Peyer's patch (tissue), 4 donors: ENCODE measurements around the gene B3GALT6. TPM values are rescaled to one million over a fixed set of nuclear protein-coding genes. Genes with fewer than 3 reads are reported as not detected.

Source experiments
- DNase-seq, 3 donors: peaks; one replicate each; pipeline ENCODE4 v3.0.0-alpha.2; 2017 to 2019
- H3K27ac ChIP-seq, 4 donors: fragments of 200-600 bp; sonication (generic); one replicate each; pipeline ENCODE4 v1.5.1; 2016 to 2019
- H3K27me3 ChIP-seq, 2 donors: fragments of 200-600 bp; sonication (generic); one replicate each; pipeline ENCODE4 v1.5.1; 2019
- H3K36me3 ChIP-seq, 3 donors: fragments of 200-600 bp; sonication (generic); one replicate each; pipeline ENCODE4 v1.5.1; 2016 to 2019
- H3K4me1 ChIP-seq, 4 donors: fragments of 200-600 bp; sonication (generic); one replicate each; pipeline ENCODE4 v1.5.1; 2016 to 2019
- H3K4me3 ChIP-seq, 4 donors: fragments of 200-600 bp; sonication (generic); 1 replicate in 3 of 4; 2 replicates in 1 of 4; pipeline ENCODE4 v1.5.1; 2016 to 2019; ENCODE audit warnings: mild to moderate bottlenecking in 1 of 4
- H3K9me3 ChIP-seq, 4 donors: fragments of 200-600 bp; sonication (generic); one replicate each; pipeline ENCODE4 v1.5.1; 2016 to 2019; ENCODE audit warnings: mild to moderate bottlenecking in 1 of 4
- CTCF ChIP-seq, 6 experiments: fragments of 450-650 bp in 4 of 6; fragments of 200-600 bp in 2 of 6; sonication (generic) in 1 of 6; IDR thresholded peaks; one replicate each; pipeline ENCODE4 v1.5.1; 2017 to 2019; ENCODE audit warnings: antibody characterized with exemption in 6 of 6, mild to moderate bottlenecking in 3 of 6, moderate library complexity in 1 of 6
- POLR2A ChIP-seq, 2 donors: fragments of 450-650 bp; IDR thresholded peaks; one replicate each; pipeline ENCODE4 v1.5.1; 2017; ENCODE audit warnings: antibody characterized with exemption in 2 of 2, mild to moderate bottlenecking in 2 of 2, moderate library complexity in 2 of 2
- total RNA-seq, 4 donors: library from RNA; depleted of rRNA; stranded (reverse); fragments of >200 nt; gene quantifications; one replicate each; pipeline ENCODE4 v1.1.0, GENCODE V29; 2016

Gene B3GALT6
- total RNA-seq, 4 donors from 2014 or later, result 9.1 to 13.4 (median 10.6) TPM

- H3K9me3 ChIP-seq, result no peaks in the 10 kb centered on the region
- TF ChIP-seq CTCF (IDR thresholded peaks at IDR 0.05), result no peak
- no peak for TF ChIP-seq POLR2A (IDR thresholded peaks at IDR 0.05)
- no peaks in the 10 kb centered on the region for H3K27me3 ChIP-seq
- peak overlapping the region in 3 of 4 donors; percentile 78 to 96 (median 86) for H3K27ac ChIP-seq
- peak overlapping the region in 2 of 4 donors; percentile 10 to 13 for H3K4me3 ChIP-seq
- peaks cover 0 to 41% (median 2%) of the 10 kb centered on the region in 4 donors for H3K4me1 ChIP-seq
- DNase-seq, result no peak
- no peaks in the 10 kb centered on the region for H3K36me3 ChIP-seq
Observed at GRCh38 chr1:1280782-1281481, 48.9 kb downstream of the B3GALT6 start.

- TF ChIP-seq POLR2A (IDR thresholded peaks at IDR 0.05), result peak in 1 of 2 donors; percentile 43
- peak in 2 of 6 experiments; percentile 3 to 15 for TF ChIP-seq CTCF (IDR thresholded peaks at IDR 0.05)
- no peaks in the 10 kb centered on the region for H3K27me3 ChIP-seq
- peak overlapping the region in 3 of 4 donors; percentile 78 to 96 (median 86) for H3K27ac ChIP-seq
- peaks cover 0 to 48% (median 2%) of the 10 kb centered on the region in 4 donors for H3K4me1 ChIP-seq
- H3K36me3 ChIP-seq, result no peaks in the 10 kb centered on the region
- peak overlapping the region in 2 of 4 donors; percentile 12 to 14 for H3K4me3 ChIP-seq
- peak in 2 of 3 donors; percentile 94 to 96 for DNase-seq
- H3K9me3 ChIP-seq, result no peaks in the 10 kb centered on the region
Observed at GRCh38 chr1:1281533-1282321, 49.7 kb downstream of the B3GALT6 start.

- H3K4me3 ChIP-seq, result no peak overlapping the region
Observed at GRCh38 chr1:1282998-1283397, 51.0 kb downstream of the B3GALT6 start.

GRCh38 chr1:1283821-1284220 lies 51.8 kb downstream of the B3GALT6 start:
- H3K4me3 ChIP-seq, result no peak overlapping the region
- no peaks in the 10 kb centered on the region for H3K9me3 ChIP-seq
- peaks cover 0 to 39% (median 2%) of the 10 kb centered on the region in 4 donors for H3K4me1 ChIP-seq
- DNase-seq, result no peak
- H3K36me3 ChIP-seq, result no peaks in the 10 kb centered on the region
- no peak overlapping the region for H3K27ac ChIP-seq
- no peak for TF ChIP-seq CTCF (IDR thresholded peaks at IDR 0.05)
- TF ChIP-seq POLR2A (IDR thresholded peaks at IDR 0.05), result no peak
- no peaks in the 10 kb centered on the region for H3K27me3 ChIP-seq

More at GRCh38 chr1:1282998-1283397, 51.0 kb downstream of the B3GALT6 start:
- Histone ChIP-seq H3K27ac (no peak overlapping the region), H3K4me1 (peaks cover 0 to 48% (median 2%) of the 10 kb centered on the region in 4 donors), H3K36me3 (no peaks in the 10 kb centered on the region), H3K27me3 (no peaks in the 10 kb centered on the region), H3K9me3 (no peaks in the 10 kb centered on the region)
- DNase-seq, result no peak
- TF ChIP-seq CTCF (IDR thresholded peaks at IDR 0.05) (no peak), POLR2A (IDR thresholded peaks at IDR 0.05) (no peak)

Other genes with a start within 250 kb of the B3GALT6 start
- gene HES4, start 232.1 kb upstream of the B3GALT6 start, total RNA-seq, result 10 to 100 TPM in 2 of 4 donors, 1 to 10 TPM in 2; 3.9 to 12.4 (median 7.7) TPM
- 10 to 100 TPM; 17.0 to 91.6 (median 40.1) TPM for gene ISG15, start 218.7 kb upstream of the B3GALT6 start, total RNA-seq
- 100 to 1,000 TPM in 1 of 4 donors, 10 to 100 TPM in 3; 33.0 to 103 (median 41.4) TPM for gene AGRN, start 212.1 kb upstream of the B3GALT6 start, total RNA-seq
- gene RNF223, start 157.9 kb upstream of the B3GALT6 start, total RNA-seq, result 1 to 10 TPM in 1 of 4 donors, not detected in 3; 1.3 TPM
- gene C1orf159, start 116.1 kb upstream of the B3GALT6 start, total RNA-seq, result 10 to 100 TPM; 14.0 to 32.0 (median 22.7) TPM
- 1 to 10 TPM in 3 of 4 donors, not detected in 1; 1.6 to 3.6 (median 1.8) TPM for gene TTLL10, start 58.4 kb upstream of the B3GALT6 start, total RNA-seq
- 10 to 100 TPM in 1 of 4 donors, 1 to 10 TPM in 1, under 1 TPM in 1, not detected in 1; 0.70 to 38.0 (median 3.2) TPM for gene TNFRSF18, start 25.6 kb upstream of the B3GALT6 start, total RNA-seq
- gene TNFRSF4, start 18.1 kb upstream of the B3GALT6 start, total RNA-seq, result 1 to 10 TPM in 3 of 4 donors, not detected in 1; 1.6 to 9.1 (median 2.8) TPM
- gene SDF4, start 236 bp upstream of the B3GALT6 start, total RNA-seq, result 100 to 1,000 TPM in 3 of 4 donors, 10 to 100 TPM in 1; 88.3 to 280 (median 177) TPM
- 10 to 100 TPM in 3 of 4 donors, not detected in 1; 23.3 to 58.0 (median 44.2) TPM for gene C1QTNF12, start 14.5 kb downstream of the B3GALT6 start, total RNA-seq
- 10 to 100 TPM; 25.6 to 64.2 (median 55.3) TPM for gene UBE2J2, start 41.6 kb downstream of the B3GALT6 start, total RNA-seq
- gene SCNN1D, start 48.2 kb downstream of the B3GALT6 start, total RNA-seq, result 10 to 100 TPM in 3 of 4 donors, not detected in 1; 10.9 to 21.6 (median 16.9) TPM
- 100 to 1,000 TPM in 2 of 4 donors, 10 to 100 TPM in 2; 78.1 to 156 (median 110) TPM for gene ACAP3, start 75.7 kb downstream of the B3GALT6 start, total RNA-seq
- 10 to 100 TPM; 12.4 to 38.9 (median 24.4) TPM for gene PUSL1, start 76.4 kb downstream of the B3GALT6 start, total RNA-seq
- gene INTS11, start 92.4 kb downstream of the B3GALT6 start, total RNA-seq, result 100 to 1,000 TPM; 146 to 359 (median 273) TPM
- gene CPTP, start 92.6 kb downstream of the B3GALT6 start, total RNA-seq, result 10 to 100 TPM; 10.7 to 94.0 (median 84.6) TPM
- 1 to 10 TPM; 2.1 to 5.8 (median 3.0) TPM for gene TAS1R3, start 99.0 kb downstream of the B3GALT6 start, total RNA-seq
- gene DVL1, start 117.2 kb downstream of the B3GALT6 start, total RNA-seq, result 100 to 1,000 TPM in 3 of 4 donors, 10 to 100 TPM in 1; 76.0 to 196 (median 164) TPM
- 10 to 100 TPM; 11.7 to 56.1 (median 35.6) TPM for gene MXRA8, start 126.3 kb downstream of the B3GALT6 start, total RNA-seq
- gene AURKAIP1, start 143.0 kb downstream of the B3GALT6 start, total RNA-seq, result 100 to 1,000 TPM; 122 to 172 (median 134) TPM
- 1,000 to 10,000 TPM in 1 of 4 donors, 100 to 1,000 TPM in 3; 216 to 1,008 (median 423) TPM for gene CCNL2, start 167.1 kb downstream of the B3GALT6 start, total RNA-seq
- gene MRPL20, start 175.1 kb downstream of the B3GALT6 start, total RNA-seq, result 10 to 100 TPM; 58.2 to 94.1 (median 78.2) TPM
- gene ANKRD65, start 189.0 kb downstream of the B3GALT6 start, total RNA-seq, result 10 to 100 TPM in 1 of 4 donors, 1 to 10 TPM in 2, under 1 TPM in 1; 0.54 to 11.6 (median 2.0) TPM
- 10 to 100 TPM in 1 of 4 donors, 1 to 10 TPM in 3; 3.2 to 14.0 (median 6.7) TPM for gene VWA1, start 203.5 kb downstream of the B3GALT6 start, total RNA-seq
- gene ATAD3C, start 217.5 kb downstream of the B3GALT6 start, total RNA-seq, result under 1 TPM in 1 of 4 donors, not detected in 3; 0.27 TPM
- 100 to 1,000 TPM in 1 of 4 donors, 10 to 100 TPM in 3; 26.9 to 130 (median 35.0) TPM for gene ATAD3B, start 239.5 kb downstream of the B3GALT6 start, total RNA-seq